GM19467 (cell line): ENCODE measurements around the gene CDC73.
A peak's percentile ranks its signal among the peaks of the same experiment; 100 is the strongest.
"Not testable (repeated sequence)": the region's sequence is repeated elsewhere in the genome, so short reads cannot be mapped to it uniquely, and the experiment has no call there.

ENCODE experiments used
- ATAC-seq: cut with Tn5 transposase; IDR thresholded peaks from one replicate; pipeline ENCODE4 v1.9.1; 2021; ENCODE audit warnings: mild to moderate bottlenecking, moderate library complexity; ENCODE audit not compliant: unreplicated experiment

The CDC73 gene

DNA sequence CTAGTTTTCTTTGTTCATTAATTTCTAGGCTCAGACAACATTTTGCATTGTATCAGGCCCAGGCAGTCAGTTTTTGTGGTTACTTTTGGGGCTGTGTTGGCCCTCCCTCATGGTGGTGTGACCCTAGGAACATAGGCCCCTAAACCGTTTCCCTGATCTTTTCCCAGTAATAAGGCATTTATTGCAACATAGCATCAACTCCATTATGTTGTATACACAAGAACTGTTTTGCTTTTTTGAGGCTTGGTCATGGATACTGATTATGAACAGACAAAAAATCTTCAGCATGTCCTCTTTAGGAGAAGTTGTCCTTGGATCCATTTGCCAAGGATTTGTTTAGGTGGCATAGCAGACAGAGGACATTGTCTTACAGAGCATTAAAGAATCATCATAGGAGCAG lies 54.3 kb downstream of the CDC73 start:
- ATAC-seq, result no peak

DNA sequence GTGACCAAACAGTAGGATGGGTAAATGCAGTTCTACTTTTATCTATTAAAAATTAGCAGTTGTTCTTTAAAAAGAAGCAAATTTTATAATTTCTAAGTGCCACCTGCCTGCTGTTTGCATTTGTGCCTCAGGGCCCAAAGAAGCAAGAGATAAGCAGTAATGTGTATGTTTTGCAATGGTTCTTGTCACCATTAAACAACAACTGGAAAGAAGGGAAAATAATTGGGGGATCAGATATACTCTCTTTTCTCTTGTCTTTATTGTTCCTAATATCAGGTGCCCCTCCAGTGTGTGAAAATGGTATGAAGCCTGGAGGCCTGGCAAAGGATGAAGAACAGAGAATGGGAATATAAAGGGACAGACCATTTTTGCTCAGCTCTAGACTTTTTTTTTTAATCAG lies 55.0 kb downstream of the CDC73 start:
- ATAC-seq, result no peak

DNA sequence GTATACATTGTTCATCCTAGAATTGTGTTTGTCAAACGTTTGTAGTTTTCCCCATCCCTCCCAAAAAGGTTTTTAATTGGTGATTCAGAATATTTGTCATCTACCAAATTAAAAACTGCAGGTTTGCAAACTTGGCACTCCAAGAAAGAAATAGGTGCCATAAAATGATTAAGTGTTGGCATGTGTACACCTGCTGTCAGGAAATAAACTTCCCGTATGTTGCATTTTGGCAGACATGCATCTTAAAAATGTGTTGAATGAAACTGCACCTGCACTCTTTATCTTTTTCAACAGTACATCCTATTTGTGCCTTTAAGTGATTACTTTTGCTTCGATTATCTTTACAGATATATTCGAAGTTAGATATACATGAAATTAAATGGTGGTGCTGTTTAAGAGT lies 57.3 kb downstream of the CDC73 start:
- no peak for ATAC-seq

DNA sequence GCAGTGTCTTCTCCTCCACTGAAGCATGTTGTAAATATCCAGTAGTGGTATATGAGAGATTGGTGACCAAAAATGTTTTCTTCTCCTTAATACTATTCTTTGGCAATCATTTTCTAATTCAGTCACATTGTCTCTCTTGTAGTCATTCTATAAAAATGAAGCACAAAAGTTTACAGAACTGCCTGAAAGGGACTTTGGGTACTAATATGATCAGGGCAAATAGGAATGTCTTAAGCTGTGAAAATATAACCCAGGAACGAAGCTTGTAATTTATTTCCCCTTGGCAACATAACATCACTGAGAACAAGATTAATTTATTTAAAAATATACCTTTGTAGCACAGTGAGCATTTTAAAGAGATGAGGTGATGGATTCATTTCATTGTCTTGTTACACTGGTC lies 59.7 kb downstream of the CDC73 start:
- no peak for ATAC-seq

DNA sequence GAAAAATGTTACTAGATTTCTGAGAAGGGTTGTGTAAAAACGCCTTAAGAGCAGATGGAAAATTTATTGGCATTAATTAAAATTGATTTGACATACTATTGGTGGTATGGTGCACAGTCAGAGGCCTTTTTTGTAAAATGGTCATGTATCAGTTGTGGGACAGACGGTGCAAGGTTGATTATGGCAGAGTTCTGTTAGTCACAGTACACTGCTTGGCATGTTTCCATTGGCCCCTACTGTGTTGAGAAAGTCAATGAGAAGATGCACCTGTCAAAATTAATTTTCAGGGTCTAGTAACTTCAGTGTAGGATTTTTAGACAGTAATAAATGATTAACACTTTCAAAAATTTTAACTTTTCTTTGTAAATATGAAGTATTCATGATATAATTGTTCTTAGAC lies 60.2 kb downstream of the CDC73 start:
- peak; percentile 44 for ATAC-seq

DNA sequence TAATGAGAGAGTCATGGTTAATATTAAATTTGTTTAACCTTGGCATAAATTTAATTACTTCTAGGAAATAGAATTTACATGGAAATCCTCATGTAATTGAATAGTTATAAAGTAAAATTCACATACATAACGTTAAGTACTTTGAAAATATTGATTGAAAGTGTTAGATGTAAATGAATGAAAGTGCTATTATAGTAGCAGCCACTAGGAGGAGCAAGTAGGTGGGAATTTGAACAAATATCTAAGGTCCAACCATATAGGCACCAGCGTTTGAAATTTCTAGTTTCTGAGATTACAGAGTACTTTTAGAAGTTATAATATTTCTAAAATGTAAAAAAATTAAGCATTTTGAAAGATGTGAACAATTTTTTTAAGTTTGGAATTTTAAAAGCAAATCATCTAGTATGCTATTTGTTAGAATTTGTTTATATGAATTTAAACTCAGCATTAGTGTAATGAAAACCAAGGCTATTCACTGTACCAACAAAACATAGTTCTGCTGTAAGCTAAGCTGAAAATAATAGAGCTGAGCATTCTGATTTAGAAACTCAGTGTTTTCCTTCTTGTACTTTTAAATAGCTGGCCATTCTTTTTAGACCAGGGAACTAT lies 61.3 kb downstream of the CDC73 start:
- peak; percentile 60 for ATAC-seq

DNA sequence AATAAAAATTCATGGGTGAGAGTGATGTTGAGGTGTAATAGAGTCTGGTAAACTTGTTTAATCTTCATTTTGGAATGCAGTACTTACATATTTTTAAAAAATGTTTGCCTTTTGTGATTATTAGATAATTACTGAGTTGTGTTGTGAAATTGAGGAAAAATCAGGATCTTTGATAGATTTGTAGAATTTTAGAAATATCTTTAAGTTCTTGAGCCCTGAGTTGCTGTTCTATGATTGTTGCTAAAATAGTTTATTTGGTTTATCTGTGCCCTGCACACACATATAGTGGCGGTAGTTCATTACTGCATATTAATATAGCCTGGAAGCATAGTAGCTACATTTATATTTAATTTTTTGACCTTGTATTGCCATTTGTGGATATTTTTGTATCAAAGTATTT lies 62.9 kb downstream of the CDC73 start:
- ATAC-seq, result no peak

DNA sequence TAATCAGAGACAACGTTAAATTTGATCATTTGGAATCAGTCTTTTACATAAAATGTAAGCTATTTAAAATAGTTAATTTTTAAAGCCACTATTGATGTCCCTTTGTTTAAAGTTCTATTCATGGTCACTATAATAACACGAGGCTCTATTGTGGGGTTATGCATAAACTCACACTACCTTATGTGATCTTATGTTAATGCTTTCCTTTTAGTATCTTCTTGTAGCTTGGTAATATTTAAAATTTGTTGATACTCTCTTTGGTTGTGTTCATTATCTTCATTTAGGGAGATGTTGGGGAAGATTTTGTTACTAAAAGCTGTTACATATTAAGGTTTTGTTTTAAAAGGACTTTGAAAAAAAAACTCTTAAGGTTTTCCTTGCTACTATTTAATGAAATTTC lies 63.4 kb downstream of the CDC73 start:
- ATAC-seq, result no peak

DNA sequence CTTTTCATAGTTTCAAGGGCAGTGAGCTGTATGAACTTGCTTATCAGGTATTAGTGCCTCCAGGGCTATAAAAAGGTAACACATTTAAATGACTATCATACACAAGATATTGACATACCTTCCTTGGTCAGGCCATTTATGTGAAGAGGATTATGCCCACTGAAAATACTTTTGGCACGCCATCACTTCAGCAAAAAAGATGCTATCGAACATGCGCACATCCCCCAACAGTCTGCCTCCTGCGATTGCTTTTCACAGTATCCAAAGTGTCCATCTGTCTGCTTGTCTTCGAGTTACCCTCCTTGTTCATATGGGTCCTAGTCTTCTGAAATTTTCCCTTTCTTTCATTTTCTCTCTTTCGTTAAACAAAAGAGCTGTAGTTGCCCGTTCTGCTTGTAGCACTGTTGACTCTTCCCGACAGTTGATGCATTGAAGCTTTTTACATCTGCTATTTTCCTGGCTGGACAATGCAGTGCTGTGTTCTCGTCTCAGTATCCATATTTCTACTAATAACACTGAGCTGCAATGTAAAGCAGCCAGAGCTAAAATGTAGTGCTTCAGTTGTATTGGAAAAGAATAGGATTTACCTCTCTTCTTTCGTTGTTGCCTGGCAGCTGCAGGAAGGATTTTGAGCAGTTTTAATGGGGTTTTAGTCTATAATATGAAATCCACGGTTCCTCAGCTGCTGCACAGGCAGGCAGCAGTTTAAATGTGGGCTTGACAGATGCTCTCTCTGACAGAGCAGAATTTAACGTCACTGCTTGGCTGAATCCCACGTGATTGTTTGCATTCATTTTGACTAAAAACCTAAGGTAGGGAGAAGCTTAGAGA lies 64.3 kb downstream of the CDC73 start, which contains the start of gene B3GALT2:
B3GALT2 (minus strand) TSS at position 713 of the 831 bp plus-strand sequence. CDS start 5,051 bp downstream, outside the sequence.
- no peak for ATAC-seq

DNA sequence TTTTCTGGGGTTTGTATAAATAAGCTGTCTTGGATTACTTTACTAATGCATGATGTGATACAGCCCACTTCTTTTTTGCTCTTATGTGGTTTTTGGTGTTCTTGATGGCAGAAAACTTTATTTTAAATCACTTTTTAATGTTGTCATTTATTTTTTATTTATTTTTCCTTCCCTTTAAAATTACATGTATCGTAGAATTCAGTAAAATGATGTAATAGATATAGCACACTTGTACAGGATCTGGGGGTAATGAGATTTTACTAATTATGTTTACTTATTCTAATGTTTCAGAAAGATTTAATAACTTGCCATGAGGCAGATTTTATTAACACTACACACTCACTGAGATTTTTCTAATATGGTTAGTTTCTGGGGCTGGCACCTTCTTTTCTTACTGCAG lies 65.3 kb downstream of the CDC73 start:
- ATAC-seq, result no peak

DNA sequence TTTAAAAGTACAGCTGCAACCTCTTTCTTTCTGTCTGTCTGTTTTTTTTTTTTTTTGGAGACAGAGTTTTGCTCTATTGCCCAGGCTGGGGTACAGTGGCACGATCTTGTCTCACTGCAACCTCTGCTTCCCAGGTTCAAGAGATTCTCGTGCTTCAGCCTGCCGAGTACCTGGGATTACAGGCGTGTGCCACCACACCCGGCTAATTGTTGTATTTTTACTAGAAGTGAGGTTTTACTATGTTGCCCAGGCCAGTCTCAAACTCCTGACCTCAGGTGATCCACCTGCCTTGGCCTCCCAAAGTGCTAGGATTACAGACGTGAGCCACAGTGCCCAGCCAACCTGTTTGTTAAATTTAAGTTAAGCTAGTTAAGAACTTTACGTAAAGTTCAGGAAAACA lies 67.1 kb downstream of the CDC73 start:
- not testable (repeated sequence) for ATAC-seq

DNA sequence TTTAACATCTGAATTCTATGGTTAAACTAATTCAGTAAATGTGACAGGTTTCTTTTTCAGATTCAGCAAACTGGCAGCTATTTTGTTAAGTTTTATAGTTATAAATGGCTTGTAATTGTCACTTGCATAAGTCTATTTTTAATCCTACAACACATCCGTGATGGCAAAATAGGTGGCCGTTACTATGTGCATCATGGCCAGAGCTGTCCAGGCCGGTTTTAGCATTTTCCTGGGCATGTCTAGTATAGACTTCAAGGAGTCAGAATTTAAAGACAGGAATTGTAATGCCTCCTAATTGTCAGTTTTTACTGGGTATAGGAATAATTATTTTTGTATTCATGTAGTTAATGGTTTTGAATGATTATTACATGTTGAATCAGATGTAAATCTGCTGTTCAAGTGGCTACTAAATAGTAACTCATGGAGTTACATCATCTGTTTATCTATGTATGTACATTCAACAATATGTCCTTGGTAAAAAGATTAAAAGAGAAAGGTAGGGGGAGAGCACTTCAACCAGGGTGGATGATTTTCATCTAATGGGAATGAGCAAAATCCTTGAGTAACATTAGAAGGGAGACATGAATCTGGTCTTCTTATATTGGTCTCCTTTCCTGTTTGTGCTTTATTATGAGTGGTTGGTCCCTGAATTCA lies 67.7 kb downstream of the CDC73 start:
- ATAC-seq, result no peak

DNA sequence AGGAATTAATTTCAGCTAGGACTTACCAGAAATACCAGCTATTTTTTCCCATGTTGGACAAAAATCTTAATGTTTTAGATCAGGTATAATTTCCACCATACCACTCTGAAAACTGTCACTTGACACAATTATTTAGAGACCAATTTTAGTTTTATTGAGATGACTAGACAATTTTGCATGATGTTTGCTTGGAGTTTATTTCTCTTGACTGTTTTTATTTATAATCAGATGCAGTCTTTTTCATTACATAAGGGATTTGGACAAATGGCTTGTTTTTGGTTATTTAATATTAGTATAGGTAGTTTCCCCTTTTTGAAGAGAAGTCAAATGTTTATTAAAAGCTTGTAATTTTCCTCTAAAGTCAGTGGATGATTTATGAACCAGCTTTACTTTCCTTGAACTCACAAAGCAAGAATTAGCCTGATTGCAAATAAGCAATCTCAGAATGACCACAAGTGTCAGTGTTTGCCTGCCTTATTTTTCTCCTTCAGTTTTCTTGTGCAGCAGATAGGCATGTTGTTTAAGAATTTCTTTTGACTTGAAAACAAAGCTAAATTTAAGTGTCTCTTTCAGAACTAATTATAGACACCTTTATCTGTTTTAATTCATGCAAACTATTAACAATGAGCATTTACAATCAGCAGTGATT lies 68.4 kb downstream of the CDC73 start:
- no peak for ATAC-seq

DNA sequence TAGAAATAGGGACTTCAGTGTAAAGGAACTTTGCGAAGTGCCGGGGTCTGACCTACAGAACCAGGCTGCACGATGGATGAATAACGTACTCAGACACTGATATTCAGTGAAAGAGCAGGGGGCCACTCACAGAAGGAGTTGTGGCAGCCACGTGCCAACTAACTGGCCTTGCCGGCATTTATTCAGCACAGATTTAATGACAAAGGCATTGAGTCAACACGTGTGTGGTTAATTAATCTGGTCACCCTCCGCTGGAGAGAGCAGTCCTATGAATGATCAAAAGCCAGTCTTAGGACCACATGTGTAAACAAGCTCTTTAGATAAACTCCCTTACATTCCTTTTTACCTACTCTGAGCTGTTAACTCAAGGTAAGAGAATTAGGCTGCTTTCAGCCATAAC lies 70.8 kb downstream of the CDC73 start:
- no peak for ATAC-seq

DNA sequence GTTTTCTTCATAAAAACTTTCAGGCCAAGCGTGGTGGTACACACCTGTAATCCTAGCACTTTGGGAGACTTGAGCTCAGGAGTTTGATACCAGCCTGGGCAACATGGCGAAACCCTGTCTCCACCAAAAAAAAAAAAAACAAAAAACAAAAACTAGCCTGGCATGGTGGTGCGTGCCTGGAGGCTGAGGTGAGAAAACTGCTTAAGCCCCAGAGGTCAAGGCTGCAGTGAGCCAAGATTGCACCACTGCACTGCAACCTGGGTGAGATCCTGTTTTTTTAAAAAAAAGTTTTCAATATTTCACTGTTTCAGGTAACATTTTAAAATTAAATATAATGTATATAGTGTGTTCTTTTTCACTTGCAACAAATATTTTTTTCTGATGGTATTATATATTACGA lies 78.1 kb downstream of the CDC73 start:
- no peak for ATAC-seq

DNA sequence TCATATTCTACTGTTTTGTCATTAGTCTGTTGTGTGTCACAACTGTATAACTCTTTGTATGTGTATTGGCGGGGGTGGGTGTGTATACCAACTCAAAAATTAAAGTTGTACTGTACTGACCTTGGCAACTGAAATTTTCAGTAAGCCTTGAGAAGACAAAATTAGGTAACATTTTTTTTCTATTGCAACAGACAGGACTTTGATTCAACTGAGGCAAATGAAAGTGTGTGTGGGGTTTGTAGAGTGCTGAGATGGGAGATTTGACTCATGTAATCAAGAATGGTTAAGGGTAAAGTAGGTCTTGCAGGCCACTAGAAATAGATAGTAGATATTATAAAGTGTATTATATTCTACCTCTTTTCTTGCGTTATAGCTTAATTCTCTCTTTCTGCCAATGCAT lies 79.2 kb downstream of the CDC73 start:
- ATAC-seq, result no peak

DNA sequence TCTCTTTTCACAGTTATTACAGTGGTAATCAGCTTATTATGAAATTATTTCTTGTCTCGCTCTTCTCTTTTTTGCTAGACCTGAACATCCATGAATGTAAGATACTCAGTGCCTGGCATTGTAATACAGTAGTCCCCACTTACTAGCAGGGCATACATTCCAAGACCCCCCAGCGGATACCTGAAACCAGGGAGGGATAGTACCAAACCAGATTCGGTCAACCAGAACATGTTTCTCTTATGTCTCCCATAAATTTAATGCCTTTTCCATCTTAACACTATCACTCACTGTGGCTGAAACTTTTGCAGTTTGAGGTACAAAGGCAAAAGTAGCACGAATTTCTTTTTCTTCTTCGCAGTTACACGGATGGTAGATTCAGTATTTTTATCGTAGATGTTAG lies 89.2 kb downstream of the CDC73 start:
- ATAC-seq, result no peak

DNA sequence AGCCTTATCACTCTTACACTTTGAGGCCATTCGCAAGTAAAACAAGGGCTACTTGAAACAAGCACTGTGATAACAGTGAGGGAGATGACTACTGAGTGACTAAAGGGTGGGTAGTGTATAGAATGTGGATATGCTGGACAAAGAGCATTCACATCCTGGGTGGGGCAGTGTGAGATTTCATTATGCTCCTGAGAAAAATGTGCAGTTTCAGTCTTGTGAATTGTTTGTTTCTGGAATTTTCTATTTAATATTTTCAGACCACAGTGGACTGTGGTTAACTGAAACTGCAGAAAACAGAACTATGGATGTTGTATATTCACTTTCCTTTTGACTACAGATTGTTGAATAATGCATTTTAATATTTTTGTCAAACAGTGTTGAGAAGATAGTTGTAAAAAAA lies 89.7 kb downstream of the CDC73 start:
- ATAC-seq, result peak; percentile 62

DNA sequence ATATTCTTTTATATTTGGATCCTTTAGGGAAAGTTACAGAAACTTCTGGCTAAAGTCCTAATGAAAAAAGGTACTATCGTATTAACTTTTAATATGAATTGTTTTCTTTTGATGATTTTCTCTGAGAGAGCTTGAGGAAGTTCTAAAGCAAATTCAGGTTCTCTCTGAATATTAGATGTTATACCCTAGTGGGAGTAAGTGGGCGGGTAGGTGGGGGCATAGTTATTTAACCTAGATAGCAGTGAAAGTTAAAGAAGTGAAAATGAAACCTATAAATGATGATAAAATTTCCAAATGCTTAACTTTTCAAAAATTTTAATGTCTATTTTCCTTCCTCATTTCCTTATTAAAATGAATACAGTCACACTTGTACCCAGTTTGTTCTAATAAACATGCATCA lies 90.8 kb downstream of the CDC73 start:
- no peak for ATAC-seq

DNA sequence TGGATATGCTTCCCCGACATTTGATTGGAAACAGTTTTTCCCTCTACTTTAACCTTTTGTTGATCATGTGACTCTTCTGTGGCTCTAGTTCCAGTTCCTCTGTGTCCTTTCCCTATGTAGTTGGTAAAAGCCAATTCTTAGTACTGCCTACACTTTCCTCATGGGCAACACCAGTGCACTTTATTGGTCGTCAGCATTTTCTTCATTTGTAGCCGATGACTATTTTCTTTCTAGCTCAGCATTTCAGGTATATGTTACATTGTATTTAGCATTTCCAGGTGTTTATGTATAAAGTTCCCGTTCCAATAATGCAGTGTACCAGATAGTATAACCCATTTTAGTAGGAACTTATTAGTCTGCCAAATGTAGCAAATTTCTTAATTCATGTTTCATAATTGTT lies 92.2 kb downstream of the CDC73 start:
- no peak for ATAC-seq

DNA sequence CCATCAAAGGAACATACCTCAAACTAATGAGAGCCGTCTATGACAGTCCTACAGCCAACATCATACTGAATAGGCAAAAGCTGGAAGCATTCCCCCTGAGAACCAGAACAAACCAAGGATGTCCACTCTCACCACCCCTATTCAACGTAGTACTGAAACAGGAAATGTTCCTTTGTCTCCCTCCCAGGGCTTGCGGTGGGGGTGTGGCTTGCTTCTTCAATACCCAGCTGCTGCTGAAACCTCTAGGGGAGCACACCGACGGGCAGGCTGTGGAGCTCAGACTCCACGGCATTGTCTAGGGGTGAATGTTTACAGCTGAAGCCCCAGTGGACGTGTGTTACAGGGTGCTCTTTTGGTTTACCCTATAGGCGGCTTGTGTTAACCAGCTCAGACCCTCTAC lies 95.1 kb downstream of the CDC73 start:
- no peak for ATAC-seq

DNA sequence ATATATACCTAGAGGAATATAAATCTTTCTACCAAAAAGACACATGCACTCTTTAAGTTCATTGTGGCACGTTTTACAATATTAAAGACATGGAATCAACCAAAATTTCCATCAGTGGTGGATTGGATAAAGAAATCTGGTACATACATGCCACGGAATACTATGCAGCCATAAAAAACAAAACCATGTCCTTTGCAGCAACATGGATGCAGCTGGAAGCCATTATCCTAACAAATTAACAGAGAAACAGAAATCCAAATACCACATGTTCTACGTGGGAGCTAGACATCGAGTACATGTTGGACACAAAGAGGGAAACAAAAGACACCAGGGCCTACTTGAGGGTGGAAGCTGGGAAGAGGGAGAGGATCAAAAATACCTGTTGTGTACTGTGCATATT lies 97.6 kb downstream of the CDC73 start:
- no peak for ATAC-seq
